HG03025 (cell line): ENCODE data around the gene LYG2.
"Not testable (repeated sequence)": the region's sequence is repeated elsewhere in the genome, so short reads cannot be mapped to it uniquely, and the experiment has no call there.

Source experiments
- ATAC-seq: cut with Tn5 transposase; IDR thresholded peaks from one replicate; pipeline ENCODE4 v1.9.1; 2021; ENCODE audit warnings: mild to moderate bottlenecking, moderate library complexity; ENCODE audit not compliant: unreplicated experiment, low FRiP score

LYG2 gene

GRCh38 chr2:99205491-99205890 lies 50.0 kb downstream of the LYG2 start:
- no peak for ATAC-seq

- ATAC-seq = no peak
These were observed 53.3 kb downstream of the LYG2 start for GRCh38 chr2:99201959-99202678.

GRCh38 chr2:99200076-99200800 lies 55.2 kb downstream of the LYG2 start:
- ATAC-seq = no peak

GRCh38 chr2:99198103-99198841 lies 57.2 kb downstream of the LYG2 start:
- no peak for ATAC-seq

GRCh38 chr2:99192364-99192763 lies 63.1 kb downstream of the LYG2 start:
- not testable (repeated sequence) for ATAC-seq
